Ovary (tissue), 3 donors: ENCODE measurements around the gene NT5M.

ENCODE experiments used
- CTCF ChIP-seq, 3 donors: fragments of 450-650 bp in 2 of 3; fragments of 200-600 bp in 1 of 3; IDR thresholded peaks; one replicate each; pipeline versions ENCODE4 v1.5.1 to v1.8.0; 2016 to 2022; ENCODE audit warnings: antibody characterized with exemption in 3 of 3, mild to moderate bottlenecking in 1 of 3
- EP300 ChIP-seq: sonication (generic); formaldehyde crosslinking; IDR thresholded peaks from one replicate; pipeline ENCODE4 v1.6.1; 2017; ENCODE audit warnings: antibody characterized with exemption
- donor health status: DM: no; HTN: no; CAD: no.

- TF ChIP-seq EP300 (no peak), CTCF (IDR thresholded peaks at IDR 0.05) (no peak)
Observed at GRCh38 chr17:17258011-17258410, 45.2 kb upstream of the NT5M start.
